K562 (cell line): ENCODE data around the gene ATMIN. TPM values are rescaled to one million over a fixed set of nuclear protein-coding genes. Genes with fewer than 3 reads are reported as not detected.
A peak's percentile ranks its signal among the peaks of the same experiment; 100 is the strongest.

Experiments
- AFF4 ChIP-seq: sonication (generic); formaldehyde crosslinking; IDR thresholded peaks from 2 replicates; pipeline ENCODE4 v1.8.0; 2023; ENCODE audit warnings: mild to moderate bottlenecking, missing genetic modification reagents
- C11orf30 ChIP-seq: fragments of 450-650 bp; IDR thresholded peaks from 2 replicates; pipeline ENCODE4 v1.6.1; 2016; ENCODE audit warnings: low read depth, mild to moderate bottlenecking
- DPF2 ChIP-seq: fragments of 450-650 bp; IDR thresholded peaks from 2 replicates; pipeline ENCODE4 v1.6.1; 2016
- ELF4 ChIP-seq: fragments of 450-650 bp; formaldehyde crosslinking; IDR thresholded peaks from 2 replicates; pipeline ENCODE4 v1.4.0; 2022; ENCODE audit warnings: missing genetic modification characterization
- ESRRA ChIP-seq: fragments of 450-650 bp; IDR thresholded peaks from 2 replicates; pipeline ENCODE4 v1.6.1; 2014; ENCODE audit warnings: low read depth, mild to moderate bottlenecking, moderate library complexity, borderline replicate concordance
- FOXJ2 ChIP-seq: fragments of 200-800 bp; sonication (Bioruptor generic); IDR thresholded peaks from 2 replicates; pipeline ENCODE4 v1.6.1; 2016; ENCODE audit warnings: missing genetic modification characterization, missing compliant biosample characterization
- HDGF ChIP-seq: fragments of 450-650 bp; IDR thresholded peaks from 2 replicates; pipeline ENCODE4 v1.6.1; 2016
- JUN ChIP-seq, 2 experiments: sonication (generic) in 1 of 2; formaldehyde crosslinking in 1 of 2; IDR thresholded peaks; 2 replicates each; pipeline versions ENCODE4 v1.6.1 to v1.8.0; 2012 to 2022; ENCODE audit warnings: borderline replicate concordance in 2 of 2, mild to moderate bottlenecking in 2 of 2, improper control_type of control experiment in 1 of 2, low read depth in 1 of 2, low read length in 1 of 2, missing genetic modification reagents in 1 of 2
- LARP7 ChIP-seq: fragments of 450-650 bp; IDR thresholded peaks from 2 replicates; pipeline ENCODE4 v1.6.1; 2016
- MECOM ChIP-seq: fragments of 250-450 bp; sonication (Bioruptor Pico); IDR thresholded peaks from 2 replicates; pipeline ENCODE4 v1.8.0; 2022; ENCODE audit warnings: inconsistent platforms
- POLR2B ChIP-seq: fragments of 450-650 bp; IDR thresholded peaks from 2 replicates; pipeline ENCODE4 v1.6.1; 2018; ENCODE audit warnings: low read depth; ENCODE audit not compliant: partially characterized antibody
- RERE ChIP-seq: sonication (generic); formaldehyde crosslinking; IDR thresholded peaks from 2 replicates; pipeline ENCODE4 v1.8.0; 2023; ENCODE audit warnings: missing genetic modification reagents, mild to moderate bottlenecking, borderline replicate concordance
- SMARCE1 ChIP-seq: fragments of 450-650 bp; IDR thresholded peaks from 2 replicates; pipeline ENCODE4 v1.7.1; 2016; ENCODE audit warnings: mild to moderate bottlenecking
- TAL1 ChIP-seq: fragments of 450-650 bp; IDR thresholded peaks from 2 replicates; pipeline ENCODE4 v1.6.1; 2016; ENCODE audit warnings: mild to moderate bottlenecking
- TRIM24 ChIP-seq, 2 experiments: fragments of 450-650 bp; IDR thresholded peaks; 2 replicates each; pipeline ENCODE4 v1.6.1; 2016
- USF1 ChIP-seq: sonication (generic); formaldehyde crosslinking; IDR thresholded peaks from 2 replicates; pipeline ENCODE4 v1.9.0; 2022; ENCODE audit warnings: mild to moderate bottlenecking, missing genetic modification reagents
- YY1 ChIP-seq, 3 experiments: IDR thresholded peaks; 2 replicates each; pipeline ENCODE4 v1.6.1; 2011; ENCODE audit warnings: low read length in 2 of 3, mild to moderate bottlenecking in 2 of 3, moderate library complexity in 2 of 3, borderline replicate concordance in 1 of 3, control low read depth in 1 of 3, low read depth in 1 of 3; ENCODE audit not compliant: insufficient read depth in 3 of 3, insufficient replicate concordance in 2 of 3, control insufficient read depth in 1 of 3, insufficient read length in 1 of 3; ENCODE audit errors: extremely low read depth in 1 of 3
- ZNF253 ChIP-seq: fragments of 250-450 bp; sonication (Bioruptor Pico); conservative IDR thresholded peaks from 2 replicates; pipeline ENCODE4 v1.6.1; 2021; ENCODE audit warnings: mild to moderate bottlenecking
- ZNF282 ChIP-seq: sonication (generic); formaldehyde crosslinking; IDR thresholded peaks from 2 replicates; pipeline ENCODE4 v1.8.1; 2023; ENCODE audit warnings: missing genetic modification reagents
- polyA plus RNA-seq, 8 experiments: library from polyadenylated mRNA; depleted of rRNA in 4 of 8; stranded (reverse) in 5 of 8; unstranded in 3 of 8; fragments of >200 nt; fragmentation: Nextera tagmentation in 2 of 8; fragmentation: Illumina TruSeq in 1 of 8; extraction: Ambion mirVana in 2 of 8; extraction: Trizol in 1 of 8; gene quantifications; 2 replicates each; pipeline versions ENCODE4 v1.2.1 to v1.2.3, GENCODE V29; 2011 to 2014; ENCODE audit warnings: inconsistent platforms in 1 of 8, missing spikeins in 1 of 8
- total RNA-seq, 7 experiments: library from RNA; depleted of rRNA in 6 of 7; stranded (reverse); fragments of >200 nt in 6 of 7; fragmentation: Illumina TruSeq in 2 of 7; extraction: Trizol in 2 of 7; gene quantifications; 2 replicates each; pipeline versions ENCODE4 v1.2.1 to v1.2.3, GENCODE V29; 2011 to 2021; ENCODE audit warnings: low replicate concordance in 1 of 7

Gene ATMIN
- total and polyA plus RNA-seq, 9 of the 15 experiments (the other 6 are each of a cell fraction or from before 2014, with no cell fraction given) = 6.7 to 40.9 (median 23.4) TPM

- TF ChIP-seq JUN (IDR thresholded peaks at IDR 0.05; ENCODE audit: borderline replicate concordance, low read depth, low read length) (no peak), JUN (CRISPR knock-in tag; IDR thresholded peaks at IDR 0.05; ENCODE audit: borderline replicate concordance) (no peak), RERE (CRISPR knock-in tag) (0 out of 2 replicates have a peak, but pooled peaks have one; percentile 63), ZNF282 (no peak), FOXJ2 (tag) (peak; percentile 71; the same call in 1 of the 2 replicates), USF1 (CRISPR knock-in tag) (peak; percentile 35), AFF4 (CRISPR knock-in tag) (peak; percentile 52; the same call in 1 of the 2 replicates), C11orf30 (peak; percentile 91), YY1 (IDR thresholded peaks at IDR 0.05; ENCODE audit: borderline replicate concordance in 1 of 3, control insufficient read depth in 1 of 3, extremely low read depth in 1 of 3, insufficient read depth in 3 of 3, insufficient read length in 1 of 3, insufficient replicate concordance in 2 of 3, low read depth in 1 of 3, low read length in 2 of 3) (no peak), POLR2B (no peak), TRIM24 (IDR thresholded peaks at IDR 0.05) (peak; percentile 30 to 43; a peak in 2 of 4 replicates), LARP7 (peak; percentile 89; the same call in 1 of the 2 replicates), ELF4 (CRISPR knock-in tag) (peak; percentile 87; the same call in 1 of the 2 replicates), ZNF253 (CRISPR knock-in tag) (no peak), MECOM (CRISPR knock-in tag) (no peak), ESRRA (no peak), SMARCE1 (peak; percentile 53; the same call in 1 of the 2 replicates), HDGF (peak; percentile 94; the same call in 1 of the 2 replicates), TAL1 (peak; percentile 19), DPF2 (peak; percentile 59; the same call in 1 of the 2 replicates)
These were observed 41.0 kb downstream of the ATMIN start (continued) for GRCh38 chr16:81076566-81077075.
